Panc1 (cell line): Measurements from ENCODE around the gene NT5C. TPM values are rescaled to one million over a fixed set of nuclear protein-coding genes. Genes with fewer than 3 reads are reported as not detected.

ENCODE experiments used
- ATAC-seq: fragments of 200-7000 bp; cut with Tn5 transposase; 2 replicates; pipeline ENCODE4 v1.9.1; 2020; ENCODE audit warnings: mild to moderate bottlenecking, moderate library complexity
- BruUV-seq: library from RNA; stranded (reverse); fragments of 400-500 nt; replicated peaks from 2 replicates; lab custom pipeline; 2021; lab: Mats Ljungman, UMichigan
- CTCF ChIA-PET: fragments of 300-600 bp; sonication (Branson Sonifier 250); formaldehyde crosslinking; loops from one replicate; lab custom pipeline; 2022; ENCODE audit warnings: antibody characterized with exemption; lab: Charles Lee
- POLR2A ChIA-PET: fragments of 300-600 bp; sonication (Branson Sonifier 250); formaldehyde crosslinking; loops from one replicate; lab custom pipeline; 2022; ENCODE audit warnings: antibody characterized with exemption; lab: Charles Lee
- DNase-seq: peaks from one replicate; pipeline ENCODE4 v3.0.0-alpha.2; 2010; ENCODE audit warnings: low read depth, low spot score
- H3K27ac ChIP-seq: 2 replicates; pipeline ENCODE4 v1.5.1; 2011; ENCODE audit warnings: mild to moderate bottlenecking, low read length, inconsistent platforms
- H3K27me3 ChIP-seq: fragments of 200-500 bp; sonication (Bioruptor generic); 2 replicates; pipeline ENCODE4 v1.6.0; 2014; ENCODE audit warnings: low read length, inconsistent platforms; ENCODE audit not compliant: control insufficient read depth, insufficient read depth
- H3K36me3 ChIP-seq: fragments of 200-500 bp; sonication (Bioruptor generic); 2 replicates; pipeline ENCODE4 v1.5.1; 2014; ENCODE audit warnings: inconsistent platforms, mild to moderate bottlenecking, low read length, moderate library complexity; ENCODE audit not compliant: control insufficient read depth, insufficient read depth
- H3K4me1 ChIP-seq: 2 replicates; pipeline ENCODE4 v1.5.1; 2011; ENCODE audit warnings: inconsistent platforms, mild to moderate bottlenecking, low read length, moderate library complexity; ENCODE audit not compliant: control insufficient read depth, insufficient read depth
- H3K4me3 ChIP-seq, 2 experiments: 2 replicates each; pipeline ENCODE4 v1.5.1; 2011 to 2012; ENCODE audit warnings: low read depth in 2 of 2, low read length in 2 of 2, mild to moderate bottlenecking in 2 of 2, inconsistent platforms in 1 of 2, moderate library complexity in 1 of 2
- H3K9me3 ChIP-seq: fragments of 200-500 bp; sonication (Bioruptor generic); 2 replicates; pipeline ENCODE4 v1.5.1; 2014; ENCODE audit warnings: low read depth, mild to moderate bottlenecking, inconsistent platforms, low read length, moderate library complexity; ENCODE audit not compliant: control insufficient read depth, insufficient read depth
- SIN3A ChIP-seq: IDR thresholded peaks from 2 replicates; pipeline ENCODE4 v1.6.1; 2012; ENCODE audit warnings: low read depth, mild to moderate bottlenecking, low read length, moderate library complexity, borderline replicate concordance; ENCODE audit not compliant: insufficient read depth
- TCF7L2 ChIP-seq: IDR thresholded peaks from 2 replicates; pipeline ENCODE4 v1.6.1; 2011; ENCODE audit warnings: mild to moderate bottlenecking, low read depth, low read length, inconsistent platforms
- in situ Hi-C: cut with HindIII; loops from 2 replicates; pipeline ENCODE4 v1.10.0; 2016; ENCODE audit warnings: low sequenced_read_pairs, low pct_unique_long_range_greater_than_20kb
- intact Hi-C: fragments of 100-400 bp; cut with micrococcal nuclease; formaldehyde crosslinking; loops from one replicate; pipeline ENCODE4 v1.10.0; 2022; ENCODE audit not compliant: unreplicated experiment
- total RNA-seq: library from RNA; stranded (reverse); gene quantifications from one replicate; pipeline ENCODE4 v1.2.1, GENCODE V29; 2021; ENCODE audit not compliant: unreplicated experiment

Gene NT5C
- total RNA-seq, 1 experiment from 2014 or later, result 63.4 TPM

DNA sequence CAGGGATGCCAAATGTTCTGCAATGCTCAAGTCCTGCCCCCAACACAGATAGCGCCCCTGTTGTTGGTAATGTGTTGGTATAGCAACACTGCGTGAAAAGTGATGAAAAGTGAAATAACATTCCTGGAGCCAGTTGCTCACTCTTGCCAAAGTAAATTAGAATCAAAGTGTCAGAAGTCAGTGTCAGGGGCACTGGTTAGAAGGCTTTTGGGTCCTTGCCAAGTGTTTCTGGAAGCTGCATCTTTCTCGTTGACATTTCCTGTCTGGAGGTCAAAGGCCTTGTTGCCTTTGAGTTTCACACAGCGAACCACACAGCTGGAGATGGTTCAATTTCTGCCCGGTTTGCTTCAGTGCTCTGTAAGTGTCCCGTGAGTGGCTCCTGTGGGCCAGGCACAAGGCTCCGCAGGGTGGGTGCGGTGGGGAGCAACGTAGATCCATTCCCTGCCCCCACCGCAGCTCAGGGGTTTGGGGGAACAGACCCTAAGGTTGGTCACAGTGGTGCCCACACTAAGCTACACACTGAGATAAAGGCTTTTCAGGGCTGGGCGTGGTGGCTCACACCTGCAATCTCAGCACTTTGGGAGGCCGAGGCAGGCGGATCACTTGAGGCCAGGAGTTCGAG is 47.4 kb downstream of the NT5C start:
- no peak for ATAC-seq
- in situ Hi-C loops (no loop called here), intact Hi-C loops (no loop called here)
- TF ChIP-seq TCF7L2, result 0 out of 2 replicates have a peak, but pooled peaks have one; percentile 42
- TF ChIP-seq SIN3A, result no peak
- no peak overlapping the region for H3K4me3 ChIP-seq
- no TSS peak for BruUV-seq
- H3K4me1 ChIP-seq, result peaks cover 27% of the 10 kb centered on the region
- H3K27me3 ChIP-seq, result no peaks in the 10 kb centered on the region
- H3K27ac ChIP-seq, result peak overlapping the region; percentile 53
- H3K9me3 ChIP-seq, result no peaks in the 10 kb centered on the region
- no peak for DNase-seq
- CTCF ChIA-PET, result interaction anchor here (0.6 kb wide), 3 partner anchors 11 to 49 kb away, joined by 3 to 9 read pairs (median 6); no protein-coding TSS in a partner anchor
- no peaks in the 10 kb centered on the region; the same call in 1 of the 2 replicates for H3K36me3 ChIP-seq
- POLR2A ChIA-PET, result interaction anchor here (0.7 kb wide), 1 partner anchor 10 kb away, joined by 6 read pairs; no protein-coding TSS in a partner anchor

DNA sequence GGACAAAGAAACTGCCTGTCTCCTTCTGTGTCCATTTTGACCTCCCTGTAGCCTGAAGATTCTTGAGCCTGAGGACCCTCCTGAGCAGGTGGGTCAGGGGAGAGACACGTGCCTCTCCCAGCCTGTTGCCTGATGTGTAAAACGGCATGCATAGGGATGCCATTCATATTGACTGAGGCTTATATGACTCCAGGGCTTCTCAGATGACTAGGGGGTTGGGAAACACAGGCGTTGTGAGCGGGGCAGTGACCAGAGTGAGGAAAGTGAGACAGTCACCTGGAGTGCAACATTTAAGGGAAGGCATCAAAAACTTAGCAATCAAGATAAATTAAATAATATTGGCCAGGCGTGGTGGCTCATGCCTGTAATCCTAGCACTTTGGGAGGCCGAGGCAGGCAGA is 48.9 kb downstream of the NT5C start:
- Histone ChIP-seq H3K27me3 (no peaks in the 10 kb centered on the region), H3K4me3 (no peak overlapping the region), H3K27ac (peak overlapping the region; percentile 20; the same call in 1 of the 2 replicates), H3K4me1 (peaks cover 29% of the 10 kb centered on the region), H3K9me3 (no peaks in the 10 kb centered on the region), H3K36me3 (no peaks in the 10 kb centered on the region)
- in situ Hi-C loops (no loop called here), intact Hi-C loops (no loop called here)
- ATAC-seq (no peak), DNase-seq (no peak)
- CTCF ChIA-PET, result no interaction called here
- POLR2A ChIA-PET, result interaction anchor here (0.6 to 0.7 kb wide), 2 partner anchors 22 to 134 kb away, joined by 4 to 5 read pairs; no protein-coding TSS in a partner anchor
- no peak for TF ChIP-seq TCF7L2
- BruUV-seq, result no TSS peak

DNA sequence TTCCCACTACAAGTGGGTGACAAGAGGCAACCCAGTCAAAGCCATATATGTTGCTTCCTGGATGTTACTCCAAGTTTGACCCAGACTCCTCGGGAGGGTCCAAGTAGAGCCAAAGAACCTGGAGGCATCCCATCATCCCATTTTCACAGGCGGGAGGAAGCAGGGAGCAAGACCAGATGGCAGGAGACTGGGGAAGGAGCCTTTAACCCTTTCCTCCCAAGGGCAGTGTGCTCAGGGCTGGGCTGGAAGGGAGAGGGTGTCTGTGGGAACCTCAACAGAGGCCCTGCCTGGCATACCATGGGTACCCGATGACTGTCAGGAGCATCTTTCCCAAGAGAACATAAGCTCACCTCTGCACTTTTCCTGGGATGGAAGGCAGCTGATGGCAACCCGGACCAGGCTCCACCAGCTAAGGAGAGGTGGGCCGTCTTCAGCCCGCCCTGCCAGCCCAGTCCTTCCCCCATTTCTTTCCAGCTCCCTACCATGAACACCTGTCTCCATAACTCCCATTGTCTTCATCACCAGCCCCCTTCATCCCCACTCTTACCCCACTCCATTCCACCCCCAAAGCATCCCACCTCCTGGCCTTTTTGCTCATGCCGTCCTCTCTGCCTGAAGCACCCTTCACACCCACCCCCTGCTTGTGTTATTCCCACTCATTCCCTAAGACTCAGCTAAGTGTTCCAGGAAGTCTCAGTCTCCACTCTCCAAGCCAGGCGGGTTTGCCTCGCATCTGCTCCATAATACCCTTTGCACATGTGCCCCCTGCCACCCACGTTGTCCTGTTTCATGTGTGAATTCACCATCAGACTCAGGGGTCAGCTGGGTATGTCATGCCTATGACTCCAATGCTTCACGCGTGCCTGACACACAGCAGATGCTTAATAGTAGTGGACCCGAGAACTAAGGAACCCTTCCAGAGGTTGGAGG is 49.7 kb downstream of the NT5C start:
- no peak for ATAC-seq
- no peaks in the 10 kb centered on the region for H3K36me3 ChIP-seq

More for the DNA sequence above, 49.7 kb downstream of the NT5C start:
- in situ Hi-C loops (no loop called here), intact Hi-C loops (no loop called here)
- H3K4me3 ChIP-seq, result no peak overlapping the region
- no TSS peak for BruUV-seq
- ChIA-PET POLR2A (interaction anchor here (0.6 to 1.0 kb wide), 3 partner anchors 8 to 133 kb away, joined by 4 to 6 read pairs (median 4); no protein-coding TSS in a partner anchor), CTCF (interaction anchor here (0.6 kb wide), 1 partner anchor 121 kb away, joined by 7 read pairs; no protein-coding TSS in a partner anchor)
- DNase-seq, result no peak
- no peaks in the 10 kb centered on the region for H3K9me3 ChIP-seq
- no peaks in the 10 kb centered on the region for H3K27me3 ChIP-seq
- H3K4me1 ChIP-seq, result peaks cover 23% of the 10 kb centered on the region
- peak overlapping the region; percentile 20; the same call in 1 of the 2 replicates for H3K27ac ChIP-seq
- TF ChIP-seq SIN3A, result no peak

Other genes starting within 250 kb of the NT5C start
- gene FADS6, start 238.1 kb downstream of the NT5C start, total RNA-seq, result not detected
- gene USH1G, start 208.5 kb downstream of the NT5C start, total RNA-seq, result not detected
- gene OTOP2, start 207.5 kb downstream of the NT5C start, total RNA-seq, result not detected
- not detected for gene OTOP3, start 195.8 kb downstream of the NT5C start, total RNA-seq
- gene HID1, start 159.0 kb downstream of the NT5C start, total RNA-seq, result 10.9 TPM
- gene CDR2L, start 144.1 kb downstream of the NT5C start, total RNA-seq, result 32.0 TPM
- 55.2 TPM for gene MRPL58, start 119.1 kb downstream of the NT5C start, total RNA-seq
- gene ATP5PD, start 84.8 kb downstream of the NT5C start, total RNA-seq, result 413 TPM
- gene KCTD2, start 84.5 kb downstream of the NT5C start, total RNA-seq, result 34.9 TPM
- gene SLC16A5, start 43.8 kb downstream of the NT5C start, total RNA-seq, result 46.6 TPM
- 48.7 TPM for gene ARMC7, start 21.8 kb downstream of the NT5C start, total RNA-seq
- gene JPT1, start 22.8 kb upstream of the NT5C start, total RNA-seq, result 448 TPM
- 616 TPM for gene SUMO2, start 51.2 kb upstream of the NT5C start, total RNA-seq
- gene NUP85, start 73.9 kb upstream of the NT5C start, total RNA-seq, result 141 TPM
- gene GGA3, start 129.9 kb upstream of the NT5C start, total RNA-seq, result 61.6 TPM
- gene MRPS7, start 130.1 kb upstream of the NT5C start, total RNA-seq, result 85.0 TPM
- gene MIF4GD, start 139.5 kb upstream of the NT5C start, total RNA-seq, result 34.4 TPM
- 29.0 TPM for gene SLC25A19, start 157.7 kb upstream of the NT5C start, total RNA-seq